OCI-LY7 (cell line): ENCODE results near the gene USP17L18.
"Not testable (repeated sequence)": the region's sequence is repeated elsewhere in the genome, so short reads cannot be mapped to it uniquely, and the experiment has no call there.

ENCODE experiments used
- CTCF ChIP-seq: fragments of 200-600 bp; sonication (generic); conservative IDR thresholded peaks from 2 replicates; pipeline ENCODE4 v1.5.1; 2014; ENCODE audit warnings: mild to moderate bottlenecking, antibody characterized with exemption, low read length, moderate library complexity, mixed read lengths
- EZH2phosphoT487 ChIP-seq: fragments of 200-600 bp; sonication (generic); IDR thresholded peaks from 2 replicates; pipeline ENCODE4 v1.6.1; 2018; ENCODE audit warnings: low read depth, borderline replicate concordance, mild to moderate bottlenecking, mixed run types, antibody characterized with exemption, low read length, moderate library complexity, mixed read lengths

DNA sequence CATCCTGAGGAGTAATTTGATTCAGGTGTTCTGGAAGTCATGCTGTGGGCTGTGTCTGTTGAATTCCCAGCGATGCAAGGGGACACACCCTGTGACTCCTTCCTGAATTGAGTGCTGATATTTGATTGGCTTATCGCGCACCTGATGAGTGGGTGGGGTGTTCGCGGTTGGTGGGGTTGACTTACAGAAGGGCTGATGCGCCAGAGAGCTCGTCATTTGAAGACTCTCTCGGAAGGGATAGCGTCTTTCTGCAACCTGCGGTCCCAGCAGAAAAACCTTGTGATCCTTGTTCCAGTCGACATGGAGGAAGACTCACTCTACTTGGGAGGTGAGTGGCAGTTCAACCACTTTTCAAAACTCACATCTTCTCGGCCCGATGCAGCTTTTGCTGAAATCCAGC lies 28.6 kb upstream of the USP17L18 start, which contains the start of gene USP17L12:
- TF ChIP-seq CTCF, EZH2phosphoT487: not testable (repeated sequence)
